ENCODE measurements around the gene ZBTB32.

ZBTB32 gene

GRCh38 chr19:35708391-35708790 lies 4.0 kb downstream of the ZBTB32 start:
- in situ Hi-C loops (cut with HindIII; ENCODE audit: low pct_unique_long_range_greater_than_20kb, low sequenced_read_pairs): no loop called here
- peak in 1 of 2 experiments; percentile 50 for DNase-seq (ENCODE audit: low read depth in 1 of 2, low spot score in 1 of 2)
- TF ChIP-seq JUND (IDR thresholded peaks at IDR 0.05; ENCODE audit: low read depth): no peak

GRCh38 chr19:35710784-35711723 lies 6.7 kb downstream of the ZBTB32 start:
- no peak for TF ChIP-seq JUND (IDR thresholded peaks at IDR 0.05; ENCODE audit: low read depth)
- no peak for DNase-seq (ENCODE audit: low read depth in 1 of 2, low spot score in 1 of 2)
- in situ Hi-C loops (cut with HindIII; ENCODE audit: low pct_unique_long_range_greater_than_20kb, low sequenced_read_pairs): no loop called here

GRCh38 chr19:35712567-35713505 lies 8.5 kb downstream of the ZBTB32 start:
- no peak for DNase-seq (ENCODE audit: low read depth in 1 of 2, low spot score in 1 of 2)
- no peak for TF ChIP-seq JUND (IDR thresholded peaks at IDR 0.05; ENCODE audit: low read depth)
- in situ Hi-C loops (cut with HindIII; ENCODE audit: low pct_unique_long_range_greater_than_20kb, low sequenced_read_pairs): no loop called here

GRCh38 chr19:35713506-35713850 lies 9.1 kb downstream of the ZBTB32 start:
- in situ Hi-C loops (cut with HindIII; ENCODE audit: low pct_unique_long_range_greater_than_20kb, low sequenced_read_pairs): no loop called here
- no peak for DNase-seq (ENCODE audit: low read depth in 1 of 2, low spot score in 1 of 2)
- TF ChIP-seq JUND (IDR thresholded peaks at IDR 0.05; ENCODE audit: low read depth): no peak

DNA sequence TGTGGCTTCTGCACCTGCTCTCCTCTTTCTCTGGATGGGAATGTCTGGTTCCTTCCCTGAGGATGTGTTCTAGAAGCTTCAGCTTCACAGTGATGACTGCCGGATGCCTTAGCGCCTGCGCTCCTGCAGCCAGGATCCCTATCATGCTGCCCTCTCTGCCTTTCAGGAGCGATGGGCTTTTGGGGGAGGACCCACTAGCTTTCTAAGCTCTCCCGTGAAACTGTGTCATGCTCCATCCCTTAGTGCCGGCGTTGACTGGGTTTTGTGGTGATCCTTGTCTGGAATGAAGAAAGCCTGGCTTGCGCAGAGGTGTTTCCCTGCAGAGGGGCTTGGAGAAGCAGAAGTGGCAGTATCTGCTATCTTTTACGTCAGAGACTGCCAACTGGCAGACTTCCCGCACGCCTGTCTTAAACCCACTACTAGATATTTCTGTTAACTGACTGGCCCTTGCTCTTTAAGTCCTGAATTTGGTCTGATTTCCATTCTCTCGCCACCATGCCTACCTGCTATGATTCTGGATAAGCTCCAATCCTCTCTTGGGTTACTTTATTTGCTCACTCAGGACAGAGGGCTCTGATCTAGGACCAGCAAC lies 9.6 kb downstream of the ZBTB32 start:
- DNase-seq (ENCODE audit: low read depth in 1 of 2, low spot score in 1 of 2): no peak
- in situ Hi-C loops (cut with HindIII; ENCODE audit: low pct_unique_long_range_greater_than_20kb, low sequenced_read_pairs): no loop called here
- TF ChIP-seq JUND (IDR thresholded peaks at IDR 0.05; ENCODE audit: low read depth): no peak

DNA sequence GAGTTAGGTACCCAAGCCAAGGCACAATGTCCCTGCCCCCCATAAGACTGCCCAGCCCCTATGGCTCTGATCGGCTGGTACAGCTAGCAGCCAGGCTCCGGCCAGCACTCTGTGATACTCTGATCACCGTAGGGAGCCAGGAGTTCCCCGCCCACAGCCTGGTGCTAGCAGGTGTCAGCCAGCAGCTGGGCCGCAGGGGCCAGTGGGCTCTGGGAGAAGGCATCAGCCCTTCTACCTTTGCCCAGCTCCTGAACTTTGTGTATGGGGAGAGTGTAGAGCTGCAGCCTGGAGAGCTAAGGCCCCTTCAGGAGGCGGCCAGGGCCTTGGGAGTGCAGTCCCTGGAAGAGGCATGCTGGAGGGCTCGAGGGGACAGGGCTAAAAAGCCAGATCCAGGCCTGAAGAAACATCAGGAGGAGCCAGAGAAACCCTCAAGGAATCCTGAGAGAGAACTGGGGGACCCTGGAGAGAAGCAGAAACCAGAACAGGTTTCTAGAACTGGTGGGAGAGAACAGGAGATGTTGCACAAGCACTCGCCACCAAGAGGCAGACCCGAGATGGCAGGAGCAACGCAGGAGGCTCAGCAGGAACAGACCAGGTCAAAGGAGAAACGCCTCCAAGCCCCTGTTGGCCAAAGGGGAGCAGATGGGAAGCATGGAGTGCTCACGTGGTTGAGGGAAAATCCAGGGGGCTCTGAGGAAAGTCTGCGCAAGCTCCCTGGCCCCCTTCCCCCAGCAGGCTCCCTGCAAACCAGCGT lies 10.4 kb downstream of the ZBTB32 start:
- in situ Hi-C loops (cut with HindIII; ENCODE audit: low pct_unique_long_range_greater_than_20kb, low sequenced_read_pairs): no loop called here
- no peak for DNase-seq (ENCODE audit: low read depth in 1 of 2, low spot score in 1 of 2)
- TF ChIP-seq JUND (IDR thresholded peaks at IDR 0.05; ENCODE audit: low read depth): no peak

GRCh38 chr19:35715355-35715809 lies 11.0 kb downstream of the ZBTB32 start:
- DNase-seq (ENCODE audit: low read depth in 1 of 2, low spot score in 1 of 2): no peak
- no peak for TF ChIP-seq JUND (IDR thresholded peaks at IDR 0.05; ENCODE audit: low read depth)
- in situ Hi-C loops (cut with HindIII; ENCODE audit: low pct_unique_long_range_greater_than_20kb, low sequenced_read_pairs): no loop called here

DNA sequence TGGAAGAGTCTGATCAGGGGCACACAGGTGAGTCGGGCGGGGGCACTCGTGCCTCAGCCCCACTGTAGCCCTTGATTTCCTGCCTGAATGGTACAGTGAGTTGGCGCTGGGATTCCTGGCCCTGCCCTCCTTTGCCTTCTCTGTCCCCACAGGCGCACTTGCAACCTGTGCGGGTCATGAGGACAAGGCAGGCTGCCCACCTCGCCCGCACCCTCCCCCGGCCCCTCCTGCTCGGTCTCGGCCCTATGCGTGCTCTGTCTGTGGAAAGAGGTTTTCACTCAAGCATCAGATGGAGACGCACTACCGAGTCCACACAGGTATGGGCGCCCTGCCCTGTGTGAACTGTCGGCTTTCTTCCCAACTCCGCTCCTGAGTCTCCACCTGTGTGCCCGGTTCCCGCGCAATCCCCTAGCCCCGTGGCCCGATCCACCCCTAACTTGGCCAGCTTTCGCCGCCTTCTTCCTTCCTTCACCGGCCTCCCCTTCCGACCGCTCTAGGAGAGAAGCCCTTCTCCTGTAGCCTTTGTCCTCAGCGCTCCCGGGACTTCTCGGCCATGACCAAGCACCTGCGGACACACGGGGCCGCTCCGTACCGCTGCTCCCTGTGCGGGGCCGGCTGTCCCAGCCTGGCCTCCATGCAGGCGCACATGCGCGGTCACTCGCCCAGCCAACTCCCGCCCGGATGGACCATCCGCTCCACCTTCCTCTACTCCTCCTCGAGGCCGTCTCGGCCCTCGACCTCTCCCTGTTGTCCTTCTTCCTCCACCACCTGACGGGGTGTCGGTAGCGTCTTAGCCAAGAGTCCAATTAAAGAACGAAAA lies 11.8 kb downstream of the ZBTB32 start:
- DNase-seq (ENCODE audit: low read depth in 1 of 2, low spot score in 1 of 2): no peak

DNA sequence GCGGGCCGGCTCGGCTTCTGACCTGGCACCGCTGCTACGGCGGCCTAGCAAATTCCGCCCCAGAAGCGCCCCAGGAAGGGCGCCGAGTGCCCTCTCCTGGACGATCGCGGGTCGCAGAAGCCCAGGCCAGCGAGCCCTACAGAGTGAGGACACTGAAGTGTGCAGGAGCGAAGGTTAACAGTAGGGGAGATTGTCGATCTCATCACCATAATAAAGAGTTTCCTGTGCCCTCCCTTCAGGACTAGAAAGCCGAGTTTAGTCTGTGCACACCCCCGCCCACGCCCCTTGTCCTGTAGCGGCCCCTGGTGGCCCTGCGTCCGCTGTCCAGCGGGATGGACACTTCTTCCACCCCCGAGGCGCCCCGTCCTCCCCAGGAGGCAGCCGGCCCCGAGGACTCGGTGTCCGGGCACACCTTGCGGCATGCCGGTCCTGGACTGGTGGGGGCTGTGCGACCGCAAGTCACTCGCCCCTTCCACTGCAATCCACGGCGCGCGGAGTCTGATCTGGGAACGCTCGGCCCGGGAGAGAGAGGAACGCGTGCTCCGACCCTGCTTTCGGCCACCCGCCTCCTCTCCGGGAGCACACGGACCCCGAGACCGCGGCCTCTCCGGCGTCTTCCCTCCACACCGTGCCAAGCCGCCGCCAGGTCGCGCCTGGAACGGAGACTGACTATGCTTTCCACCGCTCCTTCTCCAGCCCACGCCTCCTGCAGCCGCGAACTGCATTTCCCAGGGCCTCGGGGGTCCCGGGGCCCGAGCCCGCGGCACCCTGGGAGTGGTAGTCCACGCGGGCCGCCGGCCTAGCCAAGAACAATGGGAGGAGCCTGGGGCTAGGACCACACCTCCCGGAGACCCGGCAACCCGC lies 12.7 kb downstream of the ZBTB32 start:
- in situ Hi-C loops (cut with HindIII; ENCODE audit: low pct_unique_long_range_greater_than_20kb, low sequenced_read_pairs): no loop called here
- DNase-seq (ENCODE audit: low read depth in 1 of 2, low spot score in 1 of 2): peak; percentile 84 to 95
- TF ChIP-seq JUND (IDR thresholded peaks at IDR 0.05; ENCODE audit: low read depth): no peak

More for the DNA sequence above, 11.8 kb downstream of the ZBTB32 start:
- in situ Hi-C loops (cut with HindIII; ENCODE audit: low pct_unique_long_range_greater_than_20kb, low sequenced_read_pairs): no loop called here
- TF ChIP-seq JUND (IDR thresholded peaks at IDR 0.05; ENCODE audit: low read depth): no peak

DNA sequence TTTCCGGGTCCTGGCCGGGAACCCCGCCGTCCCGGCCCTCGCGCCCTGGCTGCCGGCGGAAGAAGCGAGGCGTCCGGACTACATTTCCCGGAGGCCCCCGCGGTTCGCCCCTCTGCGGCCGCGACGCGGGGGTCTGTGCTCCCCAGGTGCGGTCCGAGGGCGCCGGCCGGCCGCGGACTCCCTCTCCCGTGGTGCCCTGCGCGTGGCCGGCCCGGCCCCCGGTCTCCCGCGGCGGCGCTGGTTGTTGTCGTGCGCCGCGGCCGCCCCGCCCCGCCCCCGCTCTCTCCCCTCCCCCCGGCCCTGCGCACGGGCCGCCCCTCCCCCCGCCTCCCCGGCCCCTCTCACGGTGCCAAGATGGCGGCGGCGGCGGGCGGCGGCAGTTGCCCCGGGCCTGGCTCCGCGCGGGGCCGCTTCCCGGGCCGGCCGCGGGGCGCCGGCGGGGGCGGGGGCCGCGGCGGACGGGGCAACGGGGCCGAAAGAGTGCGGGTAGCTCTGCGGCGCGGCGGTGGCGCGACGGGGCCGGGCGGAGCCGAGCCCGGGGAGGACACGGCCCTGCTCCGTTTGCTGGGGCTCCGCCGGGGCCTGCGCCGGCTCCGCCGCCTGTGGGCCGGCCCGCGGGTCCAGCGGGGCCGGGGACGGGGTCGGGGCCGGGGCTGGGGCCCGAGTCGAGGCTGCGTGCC lies 13.4 kb downstream of the ZBTB32 start, which contains the start of gene KMT2B:
Gene KMT2B (plus strand): TSS at position 339 of the 680 bp plus-strand sequence. CDS start 16 bp downstream, at position 355.
- TF ChIP-seq JUND (IDR thresholded peaks at IDR 0.05; ENCODE audit: low read depth): no peak
- in situ Hi-C loops (cut with HindIII; ENCODE audit: low pct_unique_long_range_greater_than_20kb, low sequenced_read_pairs): no loop called here
- peak; percentile 84 to 94 for DNase-seq (ENCODE audit: low read depth in 1 of 2, low spot score in 1 of 2)

All from T47D (cell line).